Nephron (organoid): ENCODE results near the gene GDPD3.

Experiments used
- H3K27ac Mint-ChIP-seq, 3 experiments: 2 replicates each; pipeline ENCODE4 v1.8.0; 2020; ENCODE audit warnings: mixed read lengths in 3 of 3, mild to moderate bottlenecking in 2 of 3, moderate library complexity in 1 of 3
- H3K27me3 Mint-ChIP-seq: 2 replicates; pipeline ENCODE4 v1.8.0; 2021; ENCODE audit warnings: low read depth, mild to moderate bottlenecking, moderate library complexity, mixed read lengths
- H3K36me3 Mint-ChIP-seq: 2 replicates; pipeline ENCODE4 v1.8.0; 2020; ENCODE audit warnings: low read depth, mixed read lengths
- H3K4me1 Mint-ChIP-seq: 2 replicates; pipeline ENCODE4 v1.8.0; 2020; ENCODE audit warnings: mixed read lengths
- H3K4me3 Mint-ChIP-seq, 3 experiments: 2 replicates each; pipeline ENCODE4 v1.8.0; 2020; ENCODE audit warnings: mild to moderate bottlenecking in 3 of 3, mixed read lengths in 3 of 3, moderate library complexity in 2 of 3
- H3K9me3 Mint-ChIP-seq: 2 replicates; pipeline ENCODE4 v1.8.0; 2020; ENCODE audit warnings: mixed read lengths
- TF ChIP-seq, protein P1 (sequence below), 3 experiments: fragments of 200-600 bp; sonication (generic); IDR thresholded peaks; one replicate each; pipeline ENCODE4 v1.5.0; 2021; ENCODE audit warnings: antibody characterized with exemption in 3 of 3; ENCODE audit not compliant: unreplicated experiment in 3 of 3

The GDPD3 gene

DNA sequence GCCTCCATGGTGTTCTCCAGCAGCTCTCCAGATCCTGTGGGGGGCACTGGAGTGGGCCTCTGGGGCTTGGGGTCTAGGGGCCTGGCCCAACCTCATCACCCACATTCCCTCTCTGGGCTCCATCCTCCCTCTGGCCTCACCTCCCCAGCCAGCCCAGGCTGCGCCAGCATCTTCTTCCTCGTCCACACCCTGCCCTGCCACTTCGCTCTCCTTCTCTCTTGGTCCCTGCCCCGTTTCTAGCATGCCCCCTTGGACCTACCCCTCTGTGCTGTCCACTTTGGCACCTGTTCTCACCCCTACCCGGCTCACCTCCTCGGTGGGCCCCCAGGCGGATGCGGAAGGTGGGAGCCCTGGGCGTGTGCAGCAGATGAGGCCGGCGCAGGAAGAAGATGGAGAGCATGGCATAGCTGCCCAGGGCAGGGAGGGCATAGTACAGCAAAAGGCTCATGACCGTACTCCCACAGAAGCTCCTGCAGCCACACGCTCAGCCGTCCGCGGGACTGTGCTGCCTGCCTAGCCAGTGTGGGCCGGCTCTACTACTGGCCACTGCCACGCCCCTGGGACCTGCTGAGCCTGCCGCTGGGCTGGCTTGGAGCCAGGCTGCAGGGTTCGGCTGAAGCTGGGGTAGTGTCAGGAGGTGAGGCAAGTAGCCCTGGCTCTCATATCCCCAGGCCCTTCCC is at the start of gene GDPD3:
Gene GDPD3 (minus strand): TSS at position 507 of the 680 bp plus-strand sequence. CDS start 59 bp downstream, at position 448.
- H3K27ac Mint-ChIP-seq, result peak within 1 kb of the TSS in 1 of 3 experiments; percentile 57
- H3K4me3 Mint-ChIP-seq, result no peak within 1 kb of the TSS
- TF ChIP-seq, protein P1, sequence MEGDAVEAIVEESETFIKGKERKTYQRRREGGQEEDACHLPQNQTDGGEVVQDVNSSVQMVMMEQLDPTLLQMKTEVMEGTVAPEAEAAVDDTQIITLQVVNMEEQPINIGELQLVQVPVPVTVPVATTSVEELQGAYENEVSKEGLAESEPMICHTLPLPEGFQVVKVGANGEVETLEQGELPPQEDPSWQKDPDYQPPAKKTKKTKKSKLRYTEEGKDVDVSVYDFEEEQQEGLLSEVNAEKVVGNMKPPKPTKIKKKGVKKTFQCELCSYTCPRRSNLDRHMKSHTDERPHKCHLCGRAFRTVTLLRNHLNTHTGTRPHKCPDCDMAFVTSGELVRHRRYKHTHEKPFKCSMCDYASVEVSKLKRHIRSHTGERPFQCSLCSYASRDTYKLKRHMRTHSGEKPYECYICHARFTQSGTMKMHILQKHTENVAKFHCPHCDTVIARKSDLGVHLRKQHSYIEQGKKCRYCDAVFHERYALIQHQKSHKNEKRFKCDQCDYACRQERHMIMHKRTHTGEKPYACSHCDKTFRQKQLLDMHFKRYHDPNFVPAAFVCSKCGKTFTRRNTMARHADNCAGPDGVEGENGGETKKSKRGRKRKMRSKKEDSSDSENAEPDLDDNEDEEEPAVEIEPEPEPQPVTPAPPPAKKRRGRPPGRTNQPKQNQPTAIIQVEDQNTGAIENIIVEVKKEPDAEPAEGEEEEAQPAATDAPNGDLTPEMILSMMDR (IDR thresholded peaks at IDR 0.05; ENCODE audit: unreplicated experiment in 3 of 3), result no peak
- peaks cover 24% of the 10 kb centered on the region for H3K36me3 Mint-ChIP-seq
- H3K27me3 Mint-ChIP-seq, result peaks cover 7% of the 10 kb centered on the region
- H3K9me3 Mint-ChIP-seq, result no peaks in the 10 kb centered on the region
- H3K4me1 Mint-ChIP-seq, result peaks cover 8% of the 10 kb centered on the region

DNA sequence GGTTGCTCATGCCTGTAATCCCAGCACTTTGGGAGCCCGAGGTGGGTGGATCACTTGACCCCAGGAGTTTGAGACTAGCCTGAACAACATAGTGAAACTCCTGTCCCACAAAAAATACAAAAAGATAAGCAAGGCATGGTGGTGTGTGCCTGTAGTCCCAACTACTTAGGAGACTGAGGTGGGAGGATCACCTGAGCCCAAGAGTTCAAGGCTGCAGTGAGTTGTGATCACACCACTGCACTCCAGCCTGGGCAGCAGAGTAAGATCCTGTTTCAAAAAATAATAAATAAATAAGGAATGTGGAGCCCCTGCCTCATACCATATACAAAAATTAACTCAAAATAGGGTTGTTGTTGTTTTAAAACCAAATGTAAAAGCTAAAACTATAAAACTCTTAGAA is 43.9 kb upstream of the GDPD3 start:
- TF ChIP-seq, protein P1 (IDR thresholded peaks at IDR 0.05; ENCODE audit: unreplicated experiment in 3 of 3), result no peak
- peaks cover 3% of the 10 kb centered on the region for H3K9me3 Mint-ChIP-seq
- no peaks in the 10 kb centered on the region for H3K27me3 Mint-ChIP-seq
- H3K4me3 Mint-ChIP-seq, result no peak overlapping the region
- no peak overlapping the region for H3K27ac Mint-ChIP-seq
- no peaks in the 10 kb centered on the region for H3K36me3 Mint-ChIP-seq
- no peaks in the 10 kb centered on the region for H3K4me1 Mint-ChIP-seq

GRCh38 chr16:30155188-30155587 is 41.9 kb upstream of the GDPD3 start:
- Mint-ChIP-seq H3K36me3 (no peaks in the 10 kb centered on the region), H3K27ac (no peak overlapping the region), H3K4me3 (no peak overlapping the region), H3K4me1 (no peaks in the 10 kb centered on the region), H3K9me3 (peaks cover 5% of the 10 kb centered on the region), H3K27me3 (no peaks in the 10 kb centered on the region)
- TF ChIP-seq, protein P1 (IDR thresholded peaks at IDR 0.05; ENCODE audit: unreplicated experiment in 3 of 3), result no peak

DNA sequence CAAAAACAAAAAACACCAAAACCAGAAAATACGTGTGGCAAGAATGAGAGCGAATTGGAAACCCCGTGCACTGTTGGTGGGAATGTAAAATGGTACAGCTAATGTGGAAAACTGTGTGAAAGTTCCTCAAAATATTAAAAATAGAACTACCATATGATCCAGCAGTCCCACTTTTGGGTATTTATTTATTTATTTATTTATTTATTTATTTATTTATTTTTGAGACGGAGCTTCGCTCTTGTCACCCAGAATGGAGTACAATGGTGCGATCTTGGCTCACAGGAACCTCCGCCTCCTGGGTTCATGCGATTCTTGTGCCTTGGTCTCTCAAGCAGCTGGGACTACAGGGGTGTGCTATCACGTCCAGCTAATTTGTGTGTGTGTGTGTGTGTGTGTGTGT is 39.2 kb upstream of the GDPD3 start:
- Mint-ChIP-seq H3K27ac (no peak overlapping the region), H3K4me3 (no peak overlapping the region), H3K27me3 (no peaks in the 10 kb centered on the region), H3K36me3 (no peaks in the 10 kb centered on the region), H3K4me1 (no peaks in the 10 kb centered on the region), H3K9me3 (peaks cover 15% of the 10 kb centered on the region)
- TF ChIP-seq, protein P1 (IDR thresholded peaks at IDR 0.05; ENCODE audit: unreplicated experiment in 3 of 3), result no peak

GRCh38 chr16:30151091-30151490 is 37.8 kb upstream of the GDPD3 start:
- H3K27ac Mint-ChIP-seq, result no peak overlapping the region
- TF ChIP-seq, protein P1 (IDR thresholded peaks at IDR 0.05; ENCODE audit: unreplicated experiment in 3 of 3), result no peak
- no peak overlapping the region for H3K4me3 Mint-ChIP-seq
- no peaks in the 10 kb centered on the region for H3K4me1 Mint-ChIP-seq
- peaks cover 15% of the 10 kb centered on the region for H3K9me3 Mint-ChIP-seq
- no peaks in the 10 kb centered on the region for H3K36me3 Mint-ChIP-seq
- no peaks in the 10 kb centered on the region for H3K27me3 Mint-ChIP-seq
